ENCODE data around the gene MTFP1.
"Not testable (repeated sequence)": the region's sequence is repeated elsewhere in the genome, so short reads cannot be mapped to it uniquely, and the experiment has no call there.

Gene MTFP1

DNA sequence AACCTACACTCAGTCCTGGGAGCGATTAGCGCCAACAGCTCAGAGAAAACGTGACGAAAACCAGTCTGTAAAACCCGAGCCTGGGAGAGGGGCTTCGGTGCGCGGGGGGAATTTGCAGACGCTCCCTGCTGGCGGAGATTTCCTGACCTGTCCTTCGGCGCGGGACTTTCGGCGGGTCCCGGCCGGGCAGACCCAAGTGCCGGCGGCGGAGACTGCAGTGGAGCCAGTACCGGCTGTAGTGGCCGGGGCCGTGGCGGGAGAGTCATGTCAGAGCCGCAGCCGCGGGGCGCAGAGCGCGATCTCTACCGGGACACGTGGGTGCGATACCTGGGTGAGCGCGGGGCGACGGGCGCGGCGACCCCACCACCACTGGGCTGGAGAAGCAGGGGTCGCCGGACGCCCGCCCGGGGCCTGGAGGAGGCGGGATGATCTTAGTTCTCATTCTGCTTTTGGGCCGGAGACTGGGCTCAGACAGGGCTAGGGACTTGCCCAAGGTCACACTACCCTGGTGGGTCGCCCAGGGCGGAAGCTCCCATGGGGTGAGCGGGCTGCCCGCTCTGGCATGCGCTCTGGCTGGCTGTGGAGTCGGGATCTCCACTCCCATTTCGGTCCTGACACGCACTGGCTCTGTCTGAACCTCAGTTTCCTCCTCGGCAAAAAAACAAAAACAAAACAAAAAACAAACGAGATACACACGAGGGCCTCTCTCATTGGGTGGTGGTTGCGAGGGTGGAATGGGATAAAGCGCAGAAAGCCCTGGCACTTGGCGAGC lies at the start of gene MTFP1:
Gene MTFP1 (plus strand): TSS at position 153 of the 772 bp plus-strand sequence. CDS start 112 bp downstream, at position 265.
- peak; percentile 55 to 56 for DNase-seq

- DNase-seq, result no peak
Observed at GRCh38 chr22:30380011-30380410, 45.6 kb upstream of the MTFP1 start.

GRCh38 chr22:30381264-30381663 lies 44.3 kb upstream of the MTFP1 start:
- no peak for DNase-seq

DNA sequence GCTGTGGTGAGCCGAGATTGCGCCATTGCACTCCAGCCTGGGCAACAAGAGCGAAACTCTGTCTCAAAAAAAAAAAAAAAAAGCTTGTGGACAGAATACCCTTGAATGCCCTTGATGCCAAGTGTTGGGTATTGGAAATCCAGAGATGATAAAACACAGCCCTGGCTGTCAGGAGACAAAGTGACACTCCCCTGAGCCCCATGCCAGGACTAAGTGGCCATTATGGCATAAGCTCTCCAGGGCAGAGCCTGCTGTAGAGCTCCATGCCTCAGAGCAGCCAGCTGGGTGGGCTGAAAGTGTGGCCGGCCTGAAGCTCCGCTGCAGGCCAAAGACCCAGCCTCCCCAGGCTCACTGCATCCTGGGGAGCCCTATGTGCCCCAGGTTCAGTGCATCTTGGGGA lies 43.2 kb upstream of the MTFP1 start:
- no peak for DNase-seq

- no peak for DNase-seq
Observed at GRCh38 chr22:30383061-30383460, 42.5 kb upstream of the MTFP1 start.

- no peak for DNase-seq
Observed at GRCh38 chr22:30385942-30386341, 39.6 kb upstream of the MTFP1 start.

DNA sequence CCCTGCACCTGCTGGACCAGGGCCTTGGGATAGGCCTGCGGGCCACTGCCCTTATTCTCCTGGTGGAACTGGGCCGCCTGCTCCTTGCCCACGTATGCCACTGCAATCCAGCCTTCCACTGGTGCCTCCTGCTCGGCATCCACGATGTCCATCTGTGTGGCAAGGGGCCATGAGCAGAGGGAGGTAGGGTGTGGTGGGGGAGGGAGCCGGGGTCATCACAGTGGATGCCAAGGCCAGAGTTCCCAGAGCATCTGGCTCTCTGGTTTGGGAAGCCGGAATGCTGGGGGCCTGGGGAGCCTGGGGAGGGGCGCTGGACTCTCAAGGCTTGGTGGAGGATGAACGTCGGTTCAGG lies 39.0 kb upstream of the MTFP1 start:
- DNase-seq, result no peak

- DNase-seq, result peak; percentile 79 to 83
Observed at GRCh38 chr22:30386960-30387827, 38.4 kb upstream of the MTFP1 start, which contains the start of gene RNF215. RNF215 (minus strand) TSS chr22:30387411; CDS start chr22:30387313, 98 bp downstream.

- peak; percentile 84 to 85 for DNase-seq
Observed at GRCh38 chr22:30390974-30391691, 34.4 kb upstream of the MTFP1 start.

DNA sequence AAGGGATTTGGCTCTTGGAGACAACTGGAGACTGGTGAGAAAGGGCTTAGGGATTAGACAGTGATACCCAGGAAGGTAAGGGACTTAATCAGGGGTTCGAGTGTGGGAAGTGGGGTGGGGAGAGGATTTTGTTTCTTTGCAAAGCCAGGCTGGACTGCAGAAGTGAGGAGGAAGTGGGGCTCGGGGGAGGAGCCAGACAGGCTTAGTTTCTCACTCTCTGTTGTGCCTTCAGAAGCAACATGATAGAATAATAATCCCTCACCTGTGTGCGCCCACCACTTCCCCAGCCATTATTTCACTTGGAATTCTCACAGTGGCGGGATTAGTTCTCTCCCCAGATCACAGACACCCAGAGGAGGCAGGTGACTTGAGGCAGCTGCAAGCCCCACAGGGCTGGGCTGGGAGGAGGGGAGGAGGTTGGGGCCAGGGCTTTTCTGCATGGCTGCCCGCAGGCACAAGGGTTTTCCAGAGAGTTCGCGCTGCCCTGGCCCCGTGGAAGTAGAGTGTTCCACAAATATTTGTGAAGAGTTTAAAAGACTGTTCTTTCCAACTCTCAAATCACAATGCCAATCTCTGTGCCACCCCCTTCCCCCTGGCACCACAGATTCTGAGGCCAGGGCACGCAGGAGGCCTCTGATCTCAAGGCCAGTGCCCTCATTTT lies 32.8 kb upstream of the MTFP1 start:
- DNase-seq, result no peak

- no peak for DNase-seq
Observed at GRCh38 chr22:30393322-30393680, 32.3 kb upstream of the MTFP1 start.

- DNase-seq, result no peak
Observed at GRCh38 chr22:30393885-30394284, 31.7 kb upstream of the MTFP1 start.

GRCh38 chr22:30396871-30397655 lies 28.5 kb upstream of the MTFP1 start, which contains the start of gene SEC14L2:
SEC14L2 (plus strand) TSS chr22:30397018; CDS start chr22:30397117, 99 bp downstream.
- DNase-seq, result peak; percentile 53 to 59

DNA sequence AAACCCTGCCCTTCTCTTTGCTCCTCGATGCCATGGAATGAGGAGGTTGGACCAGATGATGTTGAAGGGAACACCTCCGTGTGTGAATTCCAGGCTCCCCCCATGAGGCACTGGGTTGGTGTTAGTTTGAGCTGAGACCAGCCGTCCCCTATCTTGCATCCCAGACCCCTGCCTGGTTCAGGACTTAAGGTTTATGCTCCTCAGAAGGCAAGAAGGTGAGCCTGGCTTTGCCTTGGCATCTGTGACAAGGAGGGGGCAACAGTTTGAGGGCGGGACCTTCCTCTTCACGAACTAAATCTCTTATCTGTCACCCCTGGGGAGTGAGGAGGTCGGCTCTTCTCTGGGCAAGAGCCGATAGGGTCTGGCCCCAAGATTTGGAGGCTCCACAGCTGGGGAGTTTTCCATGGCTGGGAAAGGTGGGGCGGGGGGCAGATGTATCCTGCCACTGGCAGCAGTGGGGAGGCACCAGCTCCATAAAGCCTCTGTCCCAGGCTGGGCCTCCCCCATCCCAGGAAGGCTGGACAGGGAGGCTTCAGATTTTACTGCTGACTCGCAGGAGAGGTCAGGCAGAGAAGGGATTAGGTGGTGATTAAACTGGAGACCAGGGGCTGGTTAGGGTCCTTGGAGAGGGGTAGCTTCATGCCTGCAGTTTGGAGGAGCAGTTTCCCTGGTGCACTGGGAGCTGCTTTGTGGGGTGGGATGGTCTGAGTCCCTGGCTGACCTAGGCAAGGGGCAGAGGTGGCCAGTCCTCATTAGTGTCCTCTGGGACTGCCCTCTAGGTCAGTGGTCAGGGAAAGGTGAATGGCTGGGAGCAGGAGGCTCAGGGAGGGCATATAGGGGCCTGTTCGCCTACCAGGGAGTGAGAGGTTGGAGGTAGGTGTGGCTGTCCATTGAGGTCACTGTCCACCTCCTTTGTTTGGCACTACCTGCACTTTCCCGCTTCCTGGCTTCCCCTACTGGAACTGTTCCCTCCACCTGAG lies 27.6 kb upstream of the MTFP1 start:
- DNase-seq, result no peak

GRCh38 chr22:30398685-30399680 lies 26.6 kb upstream of the MTFP1 start:
- no peak for DNase-seq

DNA sequence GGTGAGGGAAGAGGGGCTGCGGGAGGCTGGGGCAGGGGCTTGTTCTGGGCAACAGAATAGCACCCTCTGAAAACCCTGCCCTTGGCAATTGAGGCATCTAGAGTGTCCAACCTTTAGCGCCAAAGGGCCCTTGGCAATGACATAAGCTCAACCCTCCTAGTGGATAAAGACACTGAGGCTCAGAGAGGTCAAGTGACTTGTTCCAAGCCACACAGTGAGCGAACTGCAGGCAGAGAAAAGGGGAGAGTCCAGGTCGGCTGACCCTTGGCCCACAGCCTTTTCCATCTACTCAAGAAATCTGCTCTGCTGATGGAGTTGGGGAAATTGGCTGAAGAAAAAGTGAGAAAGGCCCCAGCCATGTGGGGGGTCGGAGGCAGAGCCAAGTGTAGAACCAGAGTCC lies 25.9 kb upstream of the MTFP1 start:
- no peak for DNase-seq

DNA sequence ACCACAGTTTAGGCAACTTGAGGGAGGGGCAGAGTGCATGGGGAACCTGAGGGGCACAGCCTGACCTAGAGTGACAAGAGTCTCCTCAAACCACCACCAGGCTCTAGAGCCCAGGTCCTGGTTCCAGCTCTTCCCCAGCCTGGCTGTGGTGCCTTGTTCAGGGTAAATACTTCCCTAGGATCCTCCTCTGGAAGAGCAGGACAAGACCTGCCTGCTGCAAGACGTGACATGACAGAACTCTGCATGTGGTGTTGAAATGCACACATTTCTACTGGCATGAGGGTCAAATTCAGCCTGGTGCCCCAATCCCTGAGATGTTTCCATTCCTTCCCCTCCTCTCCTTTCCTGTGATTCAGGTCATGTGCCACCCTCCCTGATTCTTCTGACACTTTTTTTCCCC lies 25.4 kb upstream of the MTFP1 start:
- DNase-seq, result no peak

GRCh38 chr22:30401024-30401423 lies 24.5 kb upstream of the MTFP1 start:
- not testable (repeated sequence) for DNase-seq
